HepG2 (cell line): ENCODE results near the gene PIGW. TPM values are rescaled to one million over a fixed set of nuclear protein-coding genes. Genes with fewer than 3 reads are reported as not detected.

Source experiments
- ATF7 ChIP-seq, 2 experiments: fragments of 450-650 bp in 1 of 2; sonication (generic) in 1 of 2; formaldehyde crosslinking in 1 of 2; IDR thresholded peaks; 2 replicates each; pipeline versions ENCODE4 v1.4.0 to v1.6.1; 2016 to 2020; ENCODE audit warnings: antibody characterized with exemption in 1 of 2, mild to moderate bottlenecking in 1 of 2, missing genetic modification reagents in 1 of 2
- ATRX ChIP-seq: sonication (generic); formaldehyde crosslinking; IDR thresholded peaks from 2 replicates; pipeline ENCODE4 v1.4.0; 2020; ENCODE audit warnings: missing genetic modification reagents, borderline replicate concordance
- FOXP1 ChIP-seq, 2 experiments: fragments of 450-650 bp in 1 of 2; IDR thresholded peaks; 2 replicates each; pipeline ENCODE4 v1.6.1; 2017 to 2018; ENCODE audit warnings: antibody characterized with exemption in 1 of 2
- KDM6A ChIP-seq: IDR thresholded peaks from 2 replicates; pipeline ENCODE4 v1.6.1; 2016; ENCODE audit warnings: low read depth
- KMT2A ChIP-seq: sonication (generic); formaldehyde crosslinking; IDR thresholded peaks from 2 replicates; pipeline ENCODE4 v1.4.0; 2020; ENCODE audit warnings: missing genetic modification reagents
- PAXIP1 ChIP-seq: sonication (generic); formaldehyde crosslinking; conservative IDR thresholded peaks from 2 replicates; pipeline ENCODE4 v1.4.0; 2020; ENCODE audit warnings: mild to moderate bottlenecking, missing genetic modification reagents, moderate library complexity
- PBX3 ChIP-seq: sonication (generic); formaldehyde crosslinking; IDR thresholded peaks from 2 replicates; pipeline ENCODE4 v1.8.1; 2023; ENCODE audit warnings: missing genetic modification reagents, inconsistent platforms, borderline replicate concordance
- RFXANK ChIP-seq: IDR thresholded peaks from 2 replicates; pipeline ENCODE4 v1.6.1; 2016
- SALL2 ChIP-seq: sonication (generic); formaldehyde crosslinking; IDR thresholded peaks from 2 replicates; pipeline ENCODE4 v1.8.1; 2023; ENCODE audit warnings: mild to moderate bottlenecking, missing genetic modification reagents, inconsistent platforms
- TRIM22 ChIP-seq: fragments of 450-650 bp; IDR thresholded peaks from 2 replicates; pipeline ENCODE4 v1.6.1; 2017
- ZBTB8A ChIP-seq: sonication (generic); formaldehyde crosslinking; IDR thresholded peaks from 2 replicates; pipeline ENCODE4 v1.4.0; 2020; ENCODE audit warnings: mild to moderate bottlenecking, low read depth, missing genetic modification reagents, borderline replicate concordance
- ZNF205 ChIP-seq: IDR thresholded peaks from 2 replicates; pipeline ENCODE4 v1.6.1; 2018; ENCODE audit warnings: missing biosample characterization, missing genetic modification reagents
- ZNF235 ChIP-seq: sonication (generic); formaldehyde crosslinking; IDR thresholded peaks from 2 replicates; pipeline ENCODE4 v1.8.1; 2023; ENCODE audit warnings: mild to moderate bottlenecking, missing genetic modification reagents, borderline replicate concordance
- ZNF468 ChIP-seq: sonication (generic); formaldehyde crosslinking; IDR thresholded peaks from 2 replicates; pipeline ENCODE4 v1.8.0; 2022; ENCODE audit warnings: mild to moderate bottlenecking, moderate library complexity, missing genetic modification reagents
- ZNF503 ChIP-seq: sonication (generic); formaldehyde crosslinking; IDR thresholded peaks from 2 replicates; pipeline ENCODE4 v1.4.0; 2020; ENCODE audit warnings: missing genetic modification reagents
- ZNF576 ChIP-seq: sonication (generic); formaldehyde crosslinking; IDR thresholded peaks from 2 replicates; pipeline ENCODE4 v1.4.0; 2020; ENCODE audit warnings: mild to moderate bottlenecking, missing genetic modification reagents
- ZNF777 ChIP-seq: sonication (generic); formaldehyde crosslinking; IDR thresholded peaks from 2 replicates; pipeline ENCODE4 v1.4.0; 2020; ENCODE audit warnings: missing genetic modification reagents
- ZNF781 ChIP-seq: sonication (generic); formaldehyde crosslinking; IDR thresholded peaks from 2 replicates; pipeline ENCODE4 v1.5.1; 2020; ENCODE audit warnings: borderline replicate concordance, mild to moderate bottlenecking, missing genetic modification reagents; ENCODE audit errors: not compliant biosample characterization
- ZSCAN31 ChIP-seq: sonication (generic); formaldehyde crosslinking; IDR thresholded peaks from 2 replicates; pipeline ENCODE4 v1.5.0; 2020; ENCODE audit warnings: low read depth, mild to moderate bottlenecking, missing genetic modification reagents
- polyA plus RNA-seq, 8 experiments: library from polyadenylated mRNA; depleted of rRNA in 3 of 8; stranded (reverse) in 7 of 8; unstranded in 1 of 8; fragments of >200 nt; fragmentation: Illumina TruSeq in 4 of 8; extraction: Trizol in 4 of 8; gene quantifications; 2 replicates each; pipeline versions ENCODE4 v1.2.1 to v1.2.3, GENCODE V29; 2011 to 2016; ENCODE audit warnings: low read depth in 4 of 8, missing spikeins in 1 of 8, mixed read lengths in 1 of 8; ENCODE audit not compliant: insufficient read depth in 1 of 8
- total RNA-seq, 5 experiments: library from RNA; depleted of rRNA; stranded (reverse); fragments of >200 nt; fragmentation: Illumina TruSeq; extraction: Trizol; gene quantifications; 2 replicates each; pipeline ENCODE4 v1.2.3, GENCODE V29; 2016; ENCODE audit warnings: low read depth in 1 of 5

The PIGW gene
- total and polyA plus RNA-seq, 2 of the 13 experiments (the other 11 are each of a cell fraction or from before 2014, with no cell fraction given): 9.0 to 24.0 TPM

- no peak for TF ChIP-seq ZNF503 (CRISPR knock-in tag)
- peak; percentile 80; the same call in 1 of the 2 replicates for TF ChIP-seq KMT2A (CRISPR knock-in tag)
- no peak for TF ChIP-seq ZBTB8A (CRISPR knock-in tag)
- no peak; the same call in 1 of the 2 replicates for TF ChIP-seq RFXANK (CRISPR knock-in tag)
- TF ChIP-seq TRIM22: no peak
- no peak for TF ChIP-seq SALL2
- no peak; the same call in 1 of the 2 replicates for TF ChIP-seq ZNF205 (CRISPR knock-in tag)
- TF ChIP-seq ZNF576 (CRISPR knock-in tag): 0 out of 2 replicates have a peak, but pooled peaks have one; percentile 28
- peak; percentile 68 for TF ChIP-seq ZNF781 (CRISPR knock-in tag)
- no peak for TF ChIP-seq ATRX (CRISPR knock-in tag)
- TF ChIP-seq ZNF777 (CRISPR knock-in tag): peak; percentile 56; the same call in 1 of the 2 replicates
- TF ChIP-seq ZSCAN31 (CRISPR knock-in tag): peak; percentile 43; the same call in 1 of the 2 replicates
- no peak; the same call in 1 of the 2 replicates for TF ChIP-seq PAXIP1 (CRISPR knock-in tag)
- TF ChIP-seq PBX3 (CRISPR knock-in tag): no peak
- no peak for TF ChIP-seq KDM6A
- TF ChIP-seq FOXP1 (IDR thresholded peaks at IDR 0.05): no peak
- 0 out of 2 replicates have a peak, but pooled peaks have one; percentile 28 for TF ChIP-seq FOXP1 (CRISPR knock-in tag; IDR thresholded peaks at IDR 0.05)
- no peak for TF ChIP-seq ZNF468 (CRISPR knock-in tag)
- TF ChIP-seq ATF7 (IDR thresholded peaks at IDR 0.05): no peak
- no peak for TF ChIP-seq ATF7 (CRISPR knock-in tag; IDR thresholded peaks at IDR 0.05)
- peak; percentile 25; the same call in 1 of the 2 replicates for TF ChIP-seq ZNF235 (CRISPR knock-in tag)
Measured at GRCh38 chr17:36486204-36487194, 48.3 kb upstream of the PIGW start, which contains the start of gene ZNHIT3 (continued).
